ENCODE data around the gene PSMD8.

GRCh38 chr19:38391911-38392464, 17.6 kb downstream of the PSMD8 start:
- TF ChIP-seq POLR2AphosphoS5 (IDR thresholded peaks at IDR 0.05; ENCODE audit: low read depth, low read length) (no peak), POLR2A (IDR thresholded peaks at IDR 0.05; ENCODE audit: low read depth, low read length) (no peak)

Data from GM12892 (cell line).